ENCODE data around the gene CFAP65. TPM values are rescaled to one million over a fixed set of nuclear protein-coding genes. Genes with fewer than 3 reads are reported as not detected.

The CFAP65 gene
- total RNA-seq, 4 donors from 2014 or later, result not detected

GRCh38 chr2:219022041-219022440 lies 19.3 kb downstream of the CFAP65 start:
- no peak for ATAC-seq
- Histone ChIP-seq H3K27me3 (peaks cover 38% of the 10 kb centered on the region), H3K4me1 (no peaks in the 10 kb centered on the region), H3K36me3 (no peaks in the 10 kb centered on the region), H3K27ac (no peak overlapping the region), H3K4me3 (no peak overlapping the region), H3K9me3 (no peaks in the 10 kb centered on the region)
- no CpG with 5 or more reads among the region's 12 CpGs for WGBS, 2 donors (ENCODE audit: low coverage in 1 of 2)
- TF ChIP-seq CTCF (IDR thresholded peaks at IDR 0.05), result no peak
- TF ChIP-seq EP300 (IDR thresholded peaks at IDR 0.05), result no peak
- no peak for TF ChIP-seq POLR2AphosphoS5 (IDR thresholded peaks at IDR 0.05)
- TF ChIP-seq POLR2A (IDR thresholded peaks at IDR 0.05), result no peak

- TF ChIP-seq POLR2AphosphoS5 (IDR thresholded peaks at IDR 0.05), result no peak
- no peak for TF ChIP-seq POLR2A (IDR thresholded peaks at IDR 0.05)
- no peak for TF ChIP-seq EP300 (IDR thresholded peaks at IDR 0.05)
- Histone ChIP-seq H3K4me1 (no peaks in the 10 kb centered on the region), H3K36me3 (no peaks in the 10 kb centered on the region), H3K27me3 (peaks cover 38% of the 10 kb centered on the region), H3K4me3 (no peak overlapping the region), H3K9me3 (no peaks in the 10 kb centered on the region), H3K27ac (no peak overlapping the region)
- 59 to 100% methylated on average over 2 to 5 of the region's 9 CpGs for WGBS, 2 donors (ENCODE audit: low coverage in 1 of 2)
- ATAC-seq, result no peak
Observed at GRCh38 chr2:219021591-219021990, 19.7 kb downstream of the CFAP65 start.

DNA sequence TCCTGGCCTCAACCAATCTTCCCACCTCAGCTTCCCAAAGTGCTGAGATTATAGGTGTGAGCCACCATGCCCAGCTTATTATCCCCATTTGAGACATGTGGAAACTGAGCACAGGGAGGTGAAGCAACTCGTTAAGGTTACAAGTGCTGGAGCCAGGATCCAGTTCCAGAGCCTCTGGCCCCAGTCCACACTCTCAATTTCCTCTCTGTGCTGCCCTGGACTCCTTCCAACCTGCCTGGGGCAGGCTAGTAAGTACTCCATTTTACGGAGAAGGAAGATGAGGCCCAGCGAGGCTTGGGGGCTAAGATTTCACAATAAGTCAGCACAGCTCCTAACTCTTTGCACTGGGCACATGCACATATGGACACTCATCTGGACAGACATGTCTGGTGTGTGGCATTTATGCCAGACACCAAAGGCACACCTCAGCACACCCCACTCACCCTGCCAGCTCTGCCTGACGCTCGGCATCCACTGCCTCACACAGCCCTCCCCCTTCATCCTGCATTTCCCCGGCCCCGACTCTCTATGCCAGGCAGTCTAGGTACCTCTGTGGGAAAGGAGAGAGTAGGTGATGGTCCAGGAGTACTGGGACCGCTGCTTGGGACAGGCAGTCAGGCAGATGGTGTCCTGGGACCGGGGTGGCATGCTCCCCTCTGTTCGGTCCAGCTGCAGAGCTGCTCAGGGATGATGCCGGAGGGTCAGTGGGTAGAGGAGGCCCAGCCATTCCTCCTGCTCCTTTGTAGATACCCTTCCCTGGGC lies 20.5 kb downstream of the CFAP65 start:
- Histone ChIP-seq H3K4me3 (no peak overlapping the region), H3K4me1 (no peaks in the 10 kb centered on the region), H3K36me3 (no peaks in the 10 kb centered on the region), H3K27me3 (peaks cover 38% of the 10 kb centered on the region), H3K9me3 (no peaks in the 10 kb centered on the region), H3K27ac (no peak overlapping the region)
- no peak for TF ChIP-seq POLR2AphosphoS5 (IDR thresholded peaks at IDR 0.05)
- TF ChIP-seq POLR2A (IDR thresholded peaks at IDR 0.05), result no peak
- no peak for TF ChIP-seq CTCF (IDR thresholded peaks at IDR 0.05)
- TF ChIP-seq EP300 (IDR thresholded peaks at IDR 0.05), result no peak
- 14 to 100% methylated on average over 3 of the region's 11 CpGs for WGBS, 2 donors (ENCODE audit: low coverage in 1 of 2)
- ATAC-seq, result no peak

DNA sequence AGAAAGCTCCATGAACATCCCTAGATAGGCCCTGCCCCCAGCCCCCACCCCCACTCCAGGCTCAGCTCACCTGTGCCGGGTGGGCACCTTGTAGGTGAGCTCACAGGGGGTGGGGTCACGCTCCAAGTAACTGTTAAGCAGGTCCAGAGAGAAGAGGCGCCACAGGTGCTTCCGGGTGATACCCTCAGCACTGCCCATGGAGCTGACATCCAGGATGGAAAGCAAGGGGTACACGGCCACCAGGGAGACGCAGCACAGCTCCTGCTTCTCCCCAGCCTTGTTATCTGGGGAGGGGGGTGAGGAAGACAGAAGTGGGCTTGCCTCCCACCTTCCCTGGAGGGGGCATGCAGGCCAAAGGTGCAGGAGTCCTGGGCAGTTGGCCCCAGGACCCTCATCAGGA lies 21.9 kb downstream of the CFAP65 start:
- no peaks in the 10 kb centered on the region for H3K4me1 ChIP-seq
- H3K36me3 ChIP-seq, result no peaks in the 10 kb centered on the region
- no peak for TF ChIP-seq EP300 (IDR thresholded peaks at IDR 0.05)
- no peak for TF ChIP-seq CTCF (IDR thresholded peaks at IDR 0.05)
- TF ChIP-seq POLR2A (IDR thresholded peaks at IDR 0.05), result no peak
- TF ChIP-seq POLR2AphosphoS5 (IDR thresholded peaks at IDR 0.05), result no peak
- no peaks in the 10 kb centered on the region for H3K9me3 ChIP-seq
- no peak overlapping the region for H3K4me3 ChIP-seq
- WGBS, 2 donors (ENCODE audit: low coverage in 1 of 2), result 90% methylated on average over 2 of the region's 6 CpGs; no CpG with 5 or more reads in 1 of the 2 donors
- no peak for ATAC-seq
- H3K27me3 ChIP-seq, result peaks cover 41% of the 10 kb centered on the region
- H3K27ac ChIP-seq, result no peak overlapping the region

- TF ChIP-seq POLR2AphosphoS5 (IDR thresholded peaks at IDR 0.05), result no peak
- no peak for TF ChIP-seq EP300 (IDR thresholded peaks at IDR 0.05)
- no peak for TF ChIP-seq CTCF (IDR thresholded peaks at IDR 0.05)
- TF ChIP-seq POLR2A (IDR thresholded peaks at IDR 0.05), result no peak
- Histone ChIP-seq H3K4me3 (no peak overlapping the region), H3K9me3 (no peaks in the 10 kb centered on the region), H3K27me3 (peaks cover 48% of the 10 kb centered on the region), H3K36me3 (no peaks in the 10 kb centered on the region), H3K27ac (no peak overlapping the region), H3K4me1 (no peaks in the 10 kb centered on the region)
- no CpG with 5 or more reads among the region's 10 CpGs for WGBS, 2 donors (ENCODE audit: low coverage in 1 of 2)
- ATAC-seq, result no peak
Observed at GRCh38 chr2:219018726-219019125, 22.6 kb downstream of the CFAP65 start.

All from gastroesophageal sphincter (tissue), 4 donors.